ENCODE measurements around the gene TMPRSS3. TPM values are rescaled to one million over a fixed set of nuclear protein-coding genes. Genes with fewer than 3 reads are reported as not detected.

TMPRSS3 gene
- total and polyA plus RNA-seq, 11 donors = 0.59 to 2.7 TPM; not detected in 9

DNA sequence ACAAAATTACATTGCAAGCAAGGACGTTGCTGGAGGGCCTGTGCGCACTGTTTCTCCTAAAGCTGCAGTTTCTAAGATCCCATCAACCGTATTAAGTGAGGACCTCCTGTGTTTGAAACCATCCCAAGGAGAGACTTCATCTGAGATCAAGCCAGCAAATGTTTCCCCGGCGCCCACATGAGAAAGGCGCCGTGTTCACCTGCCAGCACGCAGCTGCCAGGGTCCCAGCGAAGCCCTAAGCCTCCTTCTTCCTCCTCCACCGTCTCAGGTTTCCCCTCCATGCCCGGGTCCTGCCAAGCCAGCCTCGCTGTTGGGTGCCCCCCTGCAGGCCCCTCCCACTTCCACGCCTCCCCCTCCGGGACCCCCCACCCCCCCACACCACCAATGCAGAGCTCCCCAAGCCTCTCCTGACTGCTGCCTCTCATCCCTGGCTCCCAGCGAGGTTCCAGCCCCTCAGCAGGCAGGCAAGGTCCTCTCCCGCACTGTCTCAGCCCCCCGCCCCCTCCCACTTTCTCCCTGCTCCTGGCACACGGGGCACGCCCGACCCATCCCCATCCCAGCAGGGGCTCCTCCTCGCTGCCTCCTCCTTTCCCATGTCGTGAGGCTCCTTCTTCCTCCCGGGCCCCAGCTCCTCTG lies 20.9 kb downstream of the TMPRSS3 start:
- H3K9me3 ChIP-seq = no peaks in the 10 kb centered on the region
- no peak overlapping the region for H3K4me3 ChIP-seq
- no peak overlapping the region for H3K27ac ChIP-seq
- TF ChIP-seq POLR2A (IDR thresholded peaks at IDR 0.05) = no peak
- TF ChIP-seq CTCF (IDR thresholded peaks at IDR 0.05) = no peak
- DNase-seq (no peak), ATAC-seq (no peak)
- 19 to 51% (median 30%) methylated on average over 22 to 23 of the region's 23 CpGs for WGBS, 4 donors
- intact Hi-C loops (cut with DNase I) = no loop called here
- peaks cover 0 to 32% (median 5%) of the 10 kb centered on the region in 9 donors for H3K27me3 ChIP-seq
- no peaks in the 10 kb centered on the region for H3K4me1 ChIP-seq
- H3K36me3 ChIP-seq = no peaks in the 10 kb centered on the region

- DNase-seq (no peak), ATAC-seq (no peak)
- H3K4me1 ChIP-seq = no peaks in the 10 kb centered on the region
- H3K4me3 ChIP-seq = no peak overlapping the region
- WGBS, 4 donors = 79 to 86% (median 84%) methylated on average over 7 of the region's 7 CpGs
- TF ChIP-seq POLR2A (IDR thresholded peaks at IDR 0.05) (no peak), CTCF (IDR thresholded peaks at IDR 0.05) (no peak)
- H3K27ac ChIP-seq = no peak overlapping the region
- H3K9me3 ChIP-seq = no peaks in the 10 kb centered on the region
- no peaks in the 10 kb centered on the region for H3K36me3 ChIP-seq
- peaks cover 0 to 35% (median 5%) of the 10 kb centered on the region in 9 donors for H3K27me3 ChIP-seq
- intact Hi-C loops (cut with DNase I) = no loop called here
These were observed 21.4 kb downstream of the TMPRSS3 start for GRCh38 chr21:42374457-42374856.

- DNase-seq = no peak
- Histone ChIP-seq H3K27ac (no peak overlapping the region), H3K4me1 (no peaks in the 10 kb centered on the region), H3K36me3 (no peaks in the 10 kb centered on the region), H3K9me3 (no peaks in the 10 kb centered on the region), H3K4me3 (no peak overlapping the region), H3K27me3 (peaks cover 0 to 35% (median 5%) of the 10 kb centered on the region in 9 donors)
- no peak for TF ChIP-seq POLR2A (IDR thresholded peaks at IDR 0.05)
- TF ChIP-seq CTCF (IDR thresholded peaks at IDR 0.05) = no peak
- WGBS, 4 donors = 84 to 89% (median 87%) methylated on average over 9 to 16 of the region's 16 CpGs
- no peak for ATAC-seq
- intact Hi-C loops (cut with DNase I) = no loop called here
These were observed 21.9 kb downstream of the TMPRSS3 start for GRCh38 chr21:42373908-42374455.

- Histone ChIP-seq H3K4me3 (no peak overlapping the region), H3K36me3 (no peaks in the 10 kb centered on the region), H3K27ac (no peak overlapping the region), H3K9me3 (no peaks in the 10 kb centered on the region), H3K27me3 (peaks cover 0 to 40% (median 5%) of the 10 kb centered on the region in 9 donors), H3K4me1 (no peaks in the 10 kb centered on the region)
- no peak for TF ChIP-seq CTCF (IDR thresholded peaks at IDR 0.05)
- no peak for TF ChIP-seq POLR2A (IDR thresholded peaks at IDR 0.05)
- DNase-seq = no peak
- intact Hi-C loops (cut with DNase I) = no loop called here
- WGBS, 4 donors = 73 to 80% (median 76%) methylated on average over 19 to 25 of the region's 25 CpGs
- no peak for ATAC-seq
These were observed 22.5 kb downstream of the TMPRSS3 start for GRCh38 chr21:42373196-42373907.

Measured in heart left ventricle (tissue), 16 donors.